ENCODE data around the gene MED6.

DNA sequence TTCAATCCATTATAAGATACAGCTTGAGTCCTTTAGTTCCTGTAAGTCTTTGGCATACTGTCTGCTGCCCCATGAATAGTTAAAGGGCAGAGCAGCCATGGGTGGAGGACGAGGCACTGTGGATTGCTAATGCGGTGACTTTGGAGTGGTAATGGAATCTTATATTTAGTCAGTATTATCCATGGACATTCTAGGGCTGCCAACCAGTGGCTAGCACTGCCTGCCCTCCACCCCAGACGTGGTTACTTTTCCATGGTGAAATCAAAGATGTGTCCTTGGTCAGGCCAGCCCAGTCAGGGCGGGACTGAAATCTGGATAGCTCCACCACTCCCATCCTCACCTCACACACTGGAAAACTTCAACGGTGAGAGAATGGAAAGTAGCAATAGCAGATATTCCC lies 43.5 kb upstream of the MED6 start:
- no peak for TF ChIP-seq SMC3 (conservative IDR thresholded peaks at IDR 0.05; ENCODE audit: poor library complexity)
- TF ChIP-seq, protein P1, sequence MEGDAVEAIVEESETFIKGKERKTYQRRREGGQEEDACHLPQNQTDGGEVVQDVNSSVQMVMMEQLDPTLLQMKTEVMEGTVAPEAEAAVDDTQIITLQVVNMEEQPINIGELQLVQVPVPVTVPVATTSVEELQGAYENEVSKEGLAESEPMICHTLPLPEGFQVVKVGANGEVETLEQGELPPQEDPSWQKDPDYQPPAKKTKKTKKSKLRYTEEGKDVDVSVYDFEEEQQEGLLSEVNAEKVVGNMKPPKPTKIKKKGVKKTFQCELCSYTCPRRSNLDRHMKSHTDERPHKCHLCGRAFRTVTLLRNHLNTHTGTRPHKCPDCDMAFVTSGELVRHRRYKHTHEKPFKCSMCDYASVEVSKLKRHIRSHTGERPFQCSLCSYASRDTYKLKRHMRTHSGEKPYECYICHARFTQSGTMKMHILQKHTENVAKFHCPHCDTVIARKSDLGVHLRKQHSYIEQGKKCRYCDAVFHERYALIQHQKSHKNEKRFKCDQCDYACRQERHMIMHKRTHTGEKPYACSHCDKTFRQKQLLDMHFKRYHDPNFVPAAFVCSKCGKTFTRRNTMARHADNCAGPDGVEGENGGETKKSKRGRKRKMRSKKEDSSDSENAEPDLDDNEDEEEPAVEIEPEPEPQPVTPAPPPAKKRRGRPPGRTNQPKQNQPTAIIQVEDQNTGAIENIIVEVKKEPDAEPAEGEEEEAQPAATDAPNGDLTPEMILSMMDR (IDR thresholded peaks at IDR 0.05; ENCODE audit: poor library complexity, severe bottlenecking): no peak
- TF ChIP-seq POLR2AphosphoS5 (IDR thresholded peaks at IDR 0.05): no peak
